Mammary epithelial cell (primary cell): ENCODE data around the gene C1orf21.

ENCODE experiments used
- EZH2 ChIP-seq: IDR thresholded peaks from 2 replicates; pipeline ENCODE4 v1.6.1; 2012; ENCODE audit warnings: low read length, inconsistent platforms, borderline replicate concordance
- TF ChIP-seq, protein P1 (sequence below), 2 donors: IDR thresholded peaks in 1 of 2; conservative IDR thresholded peaks in 1 of 2; 2 replicates each; pipeline ENCODE4 v1.5.1; 2011 to 2012; ENCODE audit warnings: inconsistent platforms in 2 of 2, low read length in 2 of 2, mild to moderate bottlenecking in 2 of 2, control low read depth in 1 of 2, low read depth in 1 of 2; ENCODE audit not compliant: insufficient read depth in 1 of 2; ENCODE audit errors: extremely low read depth in 1 of 2

DNA sequence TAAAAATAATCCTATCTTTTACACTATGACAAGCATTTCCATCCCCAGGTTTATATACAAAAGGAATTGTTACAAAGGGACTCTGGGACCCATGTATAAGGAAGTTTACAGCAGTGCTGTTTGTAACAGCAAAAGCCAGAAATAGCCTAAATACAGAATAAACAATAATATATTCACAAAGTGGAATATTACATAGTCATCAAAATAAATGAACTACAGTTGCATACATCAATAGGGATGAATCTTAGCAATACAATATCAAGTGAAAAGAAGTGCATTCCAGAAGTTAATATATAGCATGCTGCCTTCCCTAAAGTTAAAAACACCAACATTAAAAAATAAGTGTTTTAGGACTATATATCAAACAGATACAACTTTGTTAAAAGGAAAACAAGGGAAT is 290.5 kb downstream of the C1orf21 start:
- TF ChIP-seq, protein P1, sequence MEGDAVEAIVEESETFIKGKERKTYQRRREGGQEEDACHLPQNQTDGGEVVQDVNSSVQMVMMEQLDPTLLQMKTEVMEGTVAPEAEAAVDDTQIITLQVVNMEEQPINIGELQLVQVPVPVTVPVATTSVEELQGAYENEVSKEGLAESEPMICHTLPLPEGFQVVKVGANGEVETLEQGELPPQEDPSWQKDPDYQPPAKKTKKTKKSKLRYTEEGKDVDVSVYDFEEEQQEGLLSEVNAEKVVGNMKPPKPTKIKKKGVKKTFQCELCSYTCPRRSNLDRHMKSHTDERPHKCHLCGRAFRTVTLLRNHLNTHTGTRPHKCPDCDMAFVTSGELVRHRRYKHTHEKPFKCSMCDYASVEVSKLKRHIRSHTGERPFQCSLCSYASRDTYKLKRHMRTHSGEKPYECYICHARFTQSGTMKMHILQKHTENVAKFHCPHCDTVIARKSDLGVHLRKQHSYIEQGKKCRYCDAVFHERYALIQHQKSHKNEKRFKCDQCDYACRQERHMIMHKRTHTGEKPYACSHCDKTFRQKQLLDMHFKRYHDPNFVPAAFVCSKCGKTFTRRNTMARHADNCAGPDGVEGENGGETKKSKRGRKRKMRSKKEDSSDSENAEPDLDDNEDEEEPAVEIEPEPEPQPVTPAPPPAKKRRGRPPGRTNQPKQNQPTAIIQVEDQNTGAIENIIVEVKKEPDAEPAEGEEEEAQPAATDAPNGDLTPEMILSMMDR (conservative IDR thresholded peaks at IDR 0.05 in 1 of 2, IDR thresholded peaks at IDR 0.05 in 1 of 2; ENCODE audit: extremely low read depth in 1 of 2, insufficient read depth in 1 of 2, low read depth in 1 of 2, low read length in 2 of 2), result no peak
- TF ChIP-seq EZH2, result no peak
